GM12878 (cell line): Measurements from ENCODE around the gene TTC16. TPM values are rescaled to one million over a fixed set of nuclear protein-coding genes. Genes with fewer than 3 reads are reported as not detected.

Experiments used
- ATAC-seq: fragments of 200-7000 bp; cut with Tn5 transposase; 3 replicates; pipeline ENCODE4 v1.9.1; 2020; ENCODE audit warnings: mild to moderate bottlenecking, moderate library complexity
- BruUV-seq: library from RNA; stranded (reverse); fragments of 400-500 nt; replicated peaks from 2 replicates; lab custom pipeline; 2021; lab: Mats Ljungman, UMichigan
- CTCF ChIA-PET: fragments of 300-600 bp; sonication (Branson Sonifier 250); formaldehyde crosslinking; extraction: SDS; loops from one replicate; lab custom pipeline; 2021; ENCODE audit warnings: inconsistent platforms; lab: Yijun Ruan, JAX
- POLR2A ChIA-PET: fragments of 350-600 bp; formaldehyde crosslinking; extraction: SDS; loops from one replicate; lab custom pipeline; 2021; ENCODE audit warnings: inconsistent platforms; lab: Charles Lee
- RAD21 ChIA-PET: fragments of 300-600 bp; sonication (Branson Sonifier 250); formaldehyde crosslinking; loops from one replicate; lab custom pipeline; 2023; ENCODE audit warnings: antibody characterized with exemption; ENCODE audit not compliant: unreplicated experiment; lab: Charles Lee
- SMC1A ChIA-PET: fragments of 300-600 bp; sonication (Branson Sonifier 250); formaldehyde crosslinking; loops from one replicate; lab custom pipeline; 2023; ENCODE audit not compliant: unreplicated experiment, uncharacterized antibody; lab: Charles Lee
- DNase-seq: peaks from one replicate; pipeline ENCODE4 v3.0.0-alpha.2; 2011; ENCODE audit warnings: low read depth, low spot score
- FAIRE-seq: peaks from 3 replicates; lab custom pipeline; 2011; peaks lifted over from hg19 to GRCh38; lab: Jason Lieb, UNC
- H2AFZ ChIP-seq: 2 replicates; pipeline ENCODE4 v1.6.0; 2011; ENCODE audit warnings: low read depth, low read length, control low read depth; ENCODE audit not compliant: control insufficient read depth
- H3K27ac ChIP-seq: 2 replicates; pipeline ENCODE4 v1.5.1; 2011; ENCODE audit warnings: control low read depth; ENCODE audit not compliant: control insufficient read depth, insufficient read depth
- H3K27me3 ChIP-seq, 2 experiments: replicated peaks in 1 of 2; 2 replicates each; pipeline versions ENCODE4 v1.6.0 to v1.6.1; 2011; ENCODE audit warnings: low read length in 1 of 2; ENCODE audit not compliant: control insufficient read depth in 2 of 2, insufficient read depth in 2 of 2
- H3K36me3 ChIP-seq, 2 experiments: 2 replicates each; pipeline ENCODE4 v1.5.1; 2011; ENCODE audit warnings: low read length in 1 of 2; ENCODE audit not compliant: control insufficient read depth in 2 of 2, insufficient read depth in 2 of 2
- H3K4me1 ChIP-seq: 2 replicates; pipeline ENCODE4 v1.6.1; 2011; ENCODE audit warnings: mild to moderate bottlenecking, low read length, moderate library complexity, mixed read lengths; ENCODE audit not compliant: control insufficient read depth, insufficient read depth
- H3K4me2 ChIP-seq: 2 replicates; pipeline ENCODE4 v1.6.0; 2011; ENCODE audit warnings: control low read depth; ENCODE audit not compliant: control insufficient read depth, insufficient read depth
- H3K4me3 ChIP-seq: fragments of 200-600 bp; sonication (generic); 2 replicates; pipeline ENCODE4 v1.5.1; 2016
- H3K79me2 ChIP-seq: 2 replicates; pipeline ENCODE4 v1.6.0; 2011; ENCODE audit warnings: low read length; ENCODE audit not compliant: control insufficient read depth, insufficient read depth
- H3K9ac ChIP-seq: 2 replicates; pipeline ENCODE4 v1.8.0; 2011; ENCODE audit warnings: low read length, control low read depth, mixed read lengths; ENCODE audit not compliant: control insufficient read depth, insufficient read depth
- H3K9me3 ChIP-seq: replicated peaks from 3 replicates; pipeline ENCODE4 v1.5.1; 2011; ENCODE audit warnings: mild to moderate bottlenecking, low read length; ENCODE audit not compliant: control insufficient read depth, insufficient read depth
- H4K20me1 ChIP-seq: 2 replicates; pipeline ENCODE4 v1.6.0; 2011; ENCODE audit not compliant: control insufficient read depth, insufficient read depth
- ASH2L ChIP-seq: fragments of 300-600, 200-600 bp; sonication (generic); IDR thresholded peaks from 2 replicates; pipeline ENCODE4 v1.6.1; 2017; ENCODE audit warnings: low read depth, mild to moderate bottlenecking, borderline replicate concordance
- BACH1 ChIP-seq: fragments of 450-650 bp; IDR thresholded peaks from 2 replicates; pipeline ENCODE4 v1.6.1; 2017; ENCODE audit warnings: mild to moderate bottlenecking, borderline replicate concordance
- BHLHE40 ChIP-seq, 2 experiments: fragments of 450-650 bp in 1 of 2; IDR thresholded peaks; 2 replicates each; pipeline ENCODE4 v1.6.1; 2011 to 2017; ENCODE audit warnings: low read depth in 2 of 2, borderline replicate concordance in 1 of 2, improper control_type of control experiment in 1 of 2, low read length in 1 of 2, mild to moderate bottlenecking in 1 of 2
- CBX5 ChIP-seq: sonication (generic); IDR thresholded peaks from 2 replicates; pipeline ENCODE4 v1.6.1; 2016; ENCODE audit warnings: low read depth, moderate library complexity, mild to moderate bottlenecking, inconsistent platforms
- HCFC1 ChIP-seq: fragments of 150-350 bp; IDR thresholded peaks from 2 replicates; pipeline ENCODE4 v1.6.1; 2014; ENCODE audit warnings: low read length
- IKZF1 ChIP-seq: fragments of 450-650 bp; conservative IDR thresholded peaks from 2 replicates; pipeline ENCODE4 v1.6.1; 2017; ENCODE audit warnings: antibody characterized with exemption, mild to moderate bottlenecking
- IKZF2 ChIP-seq, 2 experiments: fragments of 450-650 bp; IDR thresholded peaks; 2 replicates each; pipeline ENCODE4 v1.6.1; 2017; ENCODE audit warnings: mild to moderate bottlenecking in 2 of 2, moderate library complexity in 2 of 2
- LARP7 ChIP-seq: fragments of 450-650 bp; IDR thresholded peaks from 2 replicates; pipeline ENCODE4 v1.6.1; 2017; ENCODE audit warnings: mild to moderate bottlenecking
- MEF2B ChIP-seq: fragments of 450-650 bp; IDR thresholded peaks from 2 replicates; pipeline ENCODE4 v1.6.1; 2018; ENCODE audit warnings: mild to moderate bottlenecking, moderate library complexity; ENCODE audit not compliant: partially characterized antibody, poor library complexity, severe bottlenecking
- PML ChIP-seq: IDR thresholded peaks from 2 replicates; pipeline ENCODE4 v1.6.1; 2012; ENCODE audit warnings: low read length, inconsistent platforms
- SREBF2 ChIP-seq: IDR thresholded peaks from 2 replicates; pipeline ENCODE4 v1.6.1; 2012; ENCODE audit warnings: mild to moderate bottlenecking, low read length
- SUZ12 ChIP-seq: fragments of 200-600 bp; sonication (generic); IDR thresholded peaks from one replicate; pipeline ENCODE4 v1.6.1; 2018; ENCODE audit warnings: antibody characterized with exemption, mild to moderate bottlenecking; ENCODE audit not compliant: unreplicated experiment
- TCF7 ChIP-seq: IDR thresholded peaks from 2 replicates; pipeline ENCODE4 v1.6.1; 2014; ENCODE audit warnings: antibody characterized with exemption, borderline replicate concordance
- ZNF274 ChIP-seq: IDR thresholded peaks from one replicate; pipeline ENCODE4 v1.8.0; 2011; ENCODE audit not compliant: insufficient read length, insufficient read depth
- WGBS: methylation state at CpG from one replicate; pipeline ENCODE4 v1.1.6; 2016; ENCODE audit warnings: low lambda C conversion rate; ENCODE audit not compliant: insufficient replicate concordance, insufficient coverage; ENCODE audit errors: missing lambda C conversion rate; 5-methylcytosine and 5-hydroxymethylcytosine counted together
- in situ Hi-C: fragments of 300-500 bp; cut with MboI; formaldehyde crosslinking; loops from 9 replicates; pipeline ENCODE4 v1.14.3; 2018; ENCODE audit warnings: mixed read lengths
- intact Hi-C: fragments of 100-400 bp; cut with micrococcal nuclease; formaldehyde crosslinking; loops from one replicate; pipeline ENCODE4 v1.14.2; 2022; ENCODE audit not compliant: unreplicated experiment
- polyA plus RNA-seq, 11 experiments: library from polyadenylated mRNA; depleted of rRNA in 4 of 11; unstranded in 6 of 11; stranded (reverse) in 5 of 11; fragments of >200 nt; fragmentation: Nextera tagmentation in 4 of 11; fragmentation: Illumina TruSeq in 1 of 11; extraction: Ambion mirVana in 4 of 11; extraction: Trizol in 1 of 11; gene quantifications; 1 replicate in 1 of 11; 2 replicates in 10 of 11; pipeline versions ENCODE4 v1.2.1 to v1.2.3, GENCODE V29; 2011 to 2016; ENCODE audit warnings: inconsistent platforms in 2 of 11, missing spikeins in 2 of 11, low read depth in 1 of 11
- total RNA-seq, 4 experiments: library from RNA; depleted of rRNA in 3 of 4; stranded (reverse); fragments of >200 nt in 3 of 4; fragmentation: Illumina TruSeq in 1 of 4; extraction: Trizol in 1 of 4; gene quantifications; 2 replicates each; pipeline versions ENCODE4 v1.2.1 to v1.2.3, GENCODE V29; 2013 to 2021
- TF ChIP-seq, protein P1 (sequence below): IDR thresholded peaks from 2 replicates; pipeline ENCODE4 v1.6.1; 2012; ENCODE audit warnings: low read depth, low read length, improper control_type of control experiment

TTC16 gene
- total and polyA plus RNA-seq, 10 of the 15 experiments (the other 5 are each of a cell fraction or from before 2014, with no cell fraction given) = 0.03 TPM; not detected in 9

DNA sequence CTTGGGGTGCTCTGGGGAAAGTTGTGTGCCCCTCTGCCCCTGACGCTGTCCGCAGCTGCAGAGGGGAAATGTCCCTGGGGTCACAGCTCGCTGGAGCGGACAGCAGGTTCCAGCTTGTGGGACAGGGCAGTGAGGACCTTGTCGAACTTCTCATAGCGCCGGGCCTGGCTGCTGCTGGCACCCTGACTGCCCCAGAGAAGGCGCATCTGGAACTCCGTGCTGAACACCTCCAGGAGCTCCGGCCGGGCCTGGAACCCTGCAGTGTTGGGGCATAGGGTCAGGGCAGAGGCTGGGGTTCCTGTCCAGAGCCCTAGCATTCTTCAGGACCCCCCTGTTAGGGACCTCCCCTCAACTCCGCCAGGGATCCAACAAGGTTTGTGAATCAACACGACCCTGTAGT lies 22.8 kb downstream of the TTC16 start:
- CTCF ChIA-PET = interaction anchor here (1.3 kb wide), 1 partner anchor 32 kb away, joined by 3 read pairs; no protein-coding TSS in a partner anchor
- H3K27ac ChIP-seq = no peak overlapping the region
- POLR2A ChIA-PET = interaction anchor here (2.0 kb wide), 1 partner anchor 46 kb away, joined by 8 read pairs; the partner anchor contains the start of gene CDK9
- H4K20me1 ChIP-seq = no peaks in the 10 kb centered on the region
- no peak overlapping the region for H3K9ac ChIP-seq
- H3K4me3 ChIP-seq = no peak overlapping the region
- no peak for FAIRE-seq
- WGBS = 93% methylated on average over 13 of the region's 13 CpGs
- H3K27me3 ChIP-seq = no peaks in the 10 kb centered on the region
- H3K4me1 ChIP-seq = peaks cover 6% of the 10 kb centered on the region
- RAD21 ChIA-PET = no interaction called here
- TF ChIP-seq PML = no peak
- TF ChIP-seq SREBF2 = no peak
- DNase-seq = no peak
- SMC1A ChIA-PET = no interaction called here
- TSS peak; percentile 33 for BruUV-seq
- H3K4me2 ChIP-seq = no peak overlapping the region
- intact Hi-C loops (no loop called here), in situ Hi-C loops (loop anchor here (5.0 kb wide), 1 partner anchor 174 kb away; no protein-coding TSS in a partner anchor)
- H3K79me2 ChIP-seq = no peaks in the 10 kb centered on the region
- H3K36me3 ChIP-seq = peaks cover 6 to 7% of the 10 kb centered on the region in 2 experiments; a peak in 3 of 4 replicates
- no peak overlapping the region for H2AFZ ChIP-seq
- no peak for ATAC-seq
- no peaks in the 10 kb centered on the region for H3K9me3 ChIP-seq

DNA sequence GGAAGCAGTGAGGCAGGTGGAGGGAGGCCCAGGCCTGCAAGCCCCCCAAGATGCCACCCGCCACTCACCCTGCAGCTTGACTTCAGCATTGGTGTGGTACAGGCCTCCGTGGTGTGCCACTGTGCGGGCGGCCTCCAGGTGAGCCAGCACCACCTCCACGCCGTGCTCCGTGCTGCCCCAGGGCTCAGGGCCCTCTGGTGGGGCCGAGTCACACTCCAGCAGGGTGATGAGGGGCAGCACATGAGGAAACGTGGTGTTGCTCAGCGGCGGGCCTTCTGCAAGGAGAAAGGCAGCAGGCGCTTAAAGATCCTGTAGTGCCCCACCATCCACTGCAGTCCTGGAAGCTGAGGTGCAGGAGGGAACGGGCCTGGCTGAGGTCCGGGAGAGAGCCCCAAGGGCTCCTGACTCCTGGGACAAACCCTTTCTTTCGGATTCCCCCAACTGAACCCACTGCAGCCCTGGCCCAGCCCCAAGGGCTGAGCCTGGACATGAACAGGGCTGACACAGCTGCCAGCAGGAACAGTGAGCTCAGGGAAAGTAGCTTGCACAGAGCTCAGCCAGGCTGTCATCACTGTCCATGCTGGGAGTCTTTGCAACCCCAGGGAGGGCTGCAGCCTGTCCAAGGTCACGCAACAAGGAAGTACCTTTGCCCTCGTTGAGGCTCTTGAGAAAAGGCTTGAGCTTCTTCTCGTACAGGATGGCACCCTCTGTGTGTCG lies 23.9 kb downstream of the TTC16 start:
- CTCF ChIA-PET = interaction anchor here (0.8 to 1.3 kb wide), 2 partner anchors 31 to 130 kb away, joined by 3 read pairs; no protein-coding TSS in a partner anchor

More for the DNA sequence above, 23.9 kb downstream of the TTC16 start:
- RAD21 ChIA-PET = interaction anchor here (0.6 kb wide), 1 partner anchor 184 kb away, joined by 3 read pairs; no protein-coding TSS in a partner anchor
- in situ Hi-C loops = loop anchor here (5.0 kb wide), 1 partner anchor 173 kb away; no protein-coding TSS in a partner anchor
- Histone ChIP-seq H3K36me3 (peaks cover 9% of the 10 kb centered on the region in 2 experiments; a peak in 3 of 4 replicates), H3K4me3 (no peak overlapping the region), H3K9ac (no peak overlapping the region), H2AFZ (no peak overlapping the region), H3K4me1 (no peaks in the 10 kb centered on the region)
- ATAC-seq (no peak), FAIRE-seq (no peak)
- BruUV-seq = no TSS peak
- SMC1A ChIA-PET = interaction anchor here (0.9 kb wide), 1 partner anchor 45 kb away, joined by 4 read pairs; the partner anchor contains the start of gene CDK9
- no peak for TF ChIP-seq MEF2B
- TF ChIP-seq ZNF274 = no peak
- TF ChIP-seq ASH2L = no peak
- no peak for TF ChIP-seq BHLHE40 (IDR thresholded peaks at IDR 0.05; ENCODE audit: borderline replicate concordance in 1 of 2, low read depth in 2 of 2, low read length in 1 of 2)
- TF ChIP-seq SUZ12 = no peak
- no peak for TF ChIP-seq SREBF2
- TF ChIP-seq, protein P1, sequence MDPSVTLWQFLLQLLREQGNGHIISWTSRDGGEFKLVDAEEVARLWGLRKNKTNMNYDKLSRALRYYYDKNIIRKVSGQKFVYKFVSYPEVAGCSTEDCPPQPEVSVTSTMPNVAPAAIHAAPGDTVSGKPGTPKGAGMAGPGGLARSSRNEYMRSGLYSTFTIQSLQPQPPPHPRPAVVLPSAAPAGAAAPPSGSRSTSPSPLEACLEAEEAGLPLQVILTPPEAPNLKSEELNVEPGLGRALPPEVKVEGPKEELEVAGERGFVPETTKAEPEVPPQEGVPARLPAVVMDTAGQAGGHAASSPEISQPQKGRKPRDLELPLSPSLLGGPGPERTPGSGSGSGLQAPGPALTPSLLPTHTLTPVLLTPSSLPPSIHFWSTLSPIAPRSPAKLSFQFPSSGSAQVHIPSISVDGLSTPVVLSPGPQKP = no peak
- no peak for TF ChIP-seq IKZF2 (IDR thresholded peaks at IDR 0.05)
- TF ChIP-seq TCF7 = no peak
- no peak for TF ChIP-seq BACH1
- no peak for TF ChIP-seq IKZF1
- TF ChIP-seq HCFC1 = no peak
- TF ChIP-seq LARP7 = no peak
- TF ChIP-seq CBX5 = no peak
- TF ChIP-seq, all 136 proteins: peak for 0
- Histone ChIP-seq H3K79me2 (no peaks in the 10 kb centered on the region), H3K27ac (no peak overlapping the region), H3K27me3 (no peaks in the 10 kb centered on the region), H3K9me3 (no peaks in the 10 kb centered on the region), H4K20me1 (no peaks in the 10 kb centered on the region), H3K4me2 (no peak overlapping the region)
- POLR2A ChIA-PET = no interaction called here
- intact Hi-C loops = no loop called here
- no peak for DNase-seq
- WGBS = 96% methylated on average over 19 of the region's 19 CpGs
